ENCODE measurements around the gene SVIP.

The SVIP gene

GRCh38 chr11:22829231-22830081 is at the start of gene SVIP:
Gene SVIP, minus strand, starts transcription at chr11:22829801. Its CDS starts 53 bp downstream, at chr11:22829748.
- DNase-seq (ENCODE audit: low read depth in 2 of 2), result peak; percentile 92 to 93

DNA sequence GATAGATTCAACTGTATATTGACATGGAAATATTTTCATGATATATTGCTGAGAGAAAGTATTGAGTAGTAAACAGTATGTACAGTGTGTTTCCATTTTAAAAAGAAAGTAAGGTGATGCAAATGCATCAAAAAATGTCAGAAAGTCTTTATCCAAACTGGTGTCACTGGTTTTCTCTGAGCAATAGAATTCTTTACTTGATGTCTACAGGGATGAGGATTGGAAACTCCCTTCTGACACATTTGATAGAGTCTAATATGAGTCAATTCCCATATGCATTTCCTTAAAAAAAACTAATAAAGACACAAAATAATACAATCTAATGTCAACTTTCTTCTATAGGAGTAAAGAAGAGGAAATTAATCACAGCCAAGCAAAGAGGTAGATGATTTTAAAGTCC is 49.0 kb upstream of the SVIP start:
- no peak for DNase-seq (ENCODE audit: low read depth in 2 of 2)

DNA sequence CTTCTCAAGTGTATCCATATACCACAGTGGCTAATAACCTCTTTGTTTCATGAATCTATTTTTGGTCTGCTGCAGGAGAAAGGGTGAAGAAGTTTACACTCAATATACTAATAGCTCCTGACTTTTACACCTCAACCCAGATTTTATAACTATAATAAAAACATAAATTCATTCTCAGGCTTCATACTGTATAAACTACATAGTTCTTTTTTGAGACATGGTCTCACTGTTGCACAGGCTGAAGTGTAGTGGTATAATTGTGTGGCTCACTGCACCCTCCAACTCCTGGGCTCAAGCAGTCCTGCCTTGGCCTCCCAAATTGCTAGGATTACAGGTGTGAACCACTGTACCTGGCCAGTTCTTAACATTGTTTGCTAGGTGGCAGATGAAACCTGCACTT is 48.4 kb upstream of the SVIP start:
- no peak for DNase-seq (ENCODE audit: low read depth in 2 of 2)

DNA sequence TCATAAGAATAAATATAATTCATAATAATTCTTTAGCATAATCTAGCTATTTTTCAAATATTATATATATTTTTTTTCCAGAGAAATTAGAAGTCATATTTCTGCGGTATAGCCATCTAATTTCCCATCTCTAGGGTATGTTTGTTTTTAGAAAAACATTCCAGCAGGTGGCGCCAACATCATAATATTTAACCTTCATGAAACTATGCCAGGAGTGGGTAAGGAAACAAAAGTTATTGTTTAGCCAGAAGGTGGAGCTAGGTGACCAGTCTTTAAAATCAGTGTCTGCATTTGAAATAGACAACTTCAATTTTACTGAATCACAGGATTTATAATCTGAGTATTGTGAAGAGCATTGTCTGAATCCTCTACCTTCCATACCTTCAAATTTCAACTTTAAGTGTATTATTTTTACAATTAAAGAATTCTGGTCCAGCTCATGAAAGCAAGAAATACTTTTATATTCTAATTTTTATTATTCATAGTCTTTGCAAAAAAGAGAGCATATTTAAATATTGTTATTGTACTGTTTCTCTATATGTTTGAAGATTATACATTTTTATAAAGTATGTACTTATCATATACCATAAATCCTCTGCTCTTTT is 46.4 kb upstream of the SVIP start:
- peak; percentile 9 to 21 for DNase-seq (ENCODE audit: low read depth in 2 of 2)

GRCh38 chr11:22869325-22869724 is 39.7 kb upstream of the SVIP start:
- no peak for DNase-seq (ENCODE audit: low read depth in 2 of 2)

GRCh38 chr11:22860241-22860640 is 30.6 kb upstream of the SVIP start, which contains the start of gene CCDC179:
Gene CCDC179, minus strand, starts transcription at chr11:22860474. Its CDS starts 53 bp downstream, at chr11:22860421.
- no peak for DNase-seq (ENCODE audit: low read depth in 2 of 2)

DNA sequence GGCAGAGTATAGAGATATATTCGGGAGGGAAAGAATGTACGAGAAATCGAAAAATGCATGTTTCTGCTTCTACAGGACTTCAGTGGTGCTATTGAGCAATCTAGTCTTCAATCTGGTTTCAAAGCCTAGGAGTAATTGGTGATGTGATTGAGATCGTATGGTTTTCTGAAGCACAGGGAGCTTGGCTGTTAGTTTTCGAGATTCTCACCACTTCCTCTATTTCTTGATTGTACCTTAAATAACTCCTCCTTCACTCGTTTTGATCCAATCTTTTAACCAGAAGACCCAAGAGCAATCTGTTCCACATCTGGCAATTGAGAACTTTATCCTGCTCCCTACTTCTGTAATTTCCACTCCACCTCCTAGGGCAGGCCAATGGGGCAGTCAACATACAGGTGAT is 30.2 kb upstream of the SVIP start:
- DNase-seq (ENCODE audit: low read depth in 2 of 2), result no peak

DNA sequence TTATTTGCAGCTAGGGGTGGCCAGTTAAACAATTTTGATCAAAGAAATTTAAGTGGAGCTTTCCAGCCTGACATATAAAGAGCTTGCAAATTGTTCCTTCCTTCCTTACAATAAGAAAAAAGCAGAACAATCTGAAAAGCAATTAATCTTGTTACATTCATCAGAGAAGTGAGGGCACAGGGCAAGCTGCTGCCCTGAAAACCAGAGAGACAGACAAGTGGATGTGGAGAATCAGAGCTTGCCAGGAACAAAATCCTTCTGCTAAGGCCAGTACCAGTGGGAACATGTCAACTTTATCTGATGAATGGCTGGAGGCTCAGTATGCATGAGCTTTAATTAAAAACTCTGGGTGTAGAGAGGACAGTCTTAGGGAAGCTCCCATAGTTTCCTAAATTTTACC is 21.9 kb upstream of the SVIP start:
- no peak for DNase-seq (ENCODE audit: low read depth in 2 of 2)

GRCh38 chr11:22846726-22847125 is 17.1 kb upstream of the SVIP start:
- no peak for DNase-seq (ENCODE audit: low read depth in 2 of 2)

GRCh38 chr11:22832315-22833015 is 2.9 kb upstream of the SVIP start:
- no peak for DNase-seq (ENCODE audit: low read depth in 2 of 2)

DNA sequence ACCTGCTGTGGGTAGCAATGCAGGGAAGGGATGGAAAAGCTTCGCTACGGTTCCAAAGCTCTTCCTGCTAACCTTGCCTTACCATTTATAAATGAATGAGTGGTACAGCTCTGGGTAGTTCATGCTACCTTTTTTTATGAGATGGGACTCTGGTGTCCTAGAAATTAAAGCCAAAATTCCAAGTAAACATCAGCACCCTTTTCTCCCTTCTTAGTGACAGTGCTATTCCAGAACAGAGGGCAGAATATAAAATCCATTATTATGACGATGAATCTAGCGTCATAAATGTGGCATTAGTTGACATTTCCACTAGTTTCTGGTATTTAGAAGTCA is 447 bp upstream of the SVIP start:
- no peak for DNase-seq (ENCODE audit: low read depth in 2 of 2)

DNA sequence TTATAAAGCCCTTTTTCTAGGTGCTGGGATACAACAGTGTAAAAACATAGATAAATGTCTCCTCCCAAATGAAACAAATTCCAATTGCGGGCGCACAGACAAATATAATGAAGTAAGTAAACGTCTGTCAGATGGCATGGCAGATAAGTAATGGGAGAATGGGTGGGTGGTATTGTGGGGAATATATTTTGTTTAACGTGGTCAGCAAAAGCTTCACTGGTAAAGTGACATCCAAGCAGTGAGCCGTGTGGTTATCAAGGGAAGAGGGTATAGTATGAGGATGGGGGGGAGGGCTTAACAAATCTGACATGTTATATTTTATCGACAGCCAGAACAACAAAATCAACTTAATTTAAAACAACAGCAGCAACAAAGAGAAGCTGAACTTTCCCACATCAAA is 1.2 kb downstream of the SVIP start:
- no peak for DNase-seq (ENCODE audit: low read depth in 2 of 2)

GRCh38 chr11:22822203-22822602 is 7.4 kb downstream of the SVIP start:
- no peak for DNase-seq (ENCODE audit: low read depth in 2 of 2)

GRCh38 chr11:22809893-22810292 is 19.7 kb downstream of the SVIP start:
- DNase-seq (ENCODE audit: low read depth in 2 of 2), result no peak

- DNase-seq (ENCODE audit: low read depth in 2 of 2), result no peak
Measured at GRCh38 chr11:22808571-22809197, 20.9 kb downstream of the SVIP start.

GRCh38 chr11:22807855-22808570 is 21.6 kb downstream of the SVIP start:
- DNase-seq (ENCODE audit: low read depth in 2 of 2), result no peak

GRCh38 chr11:22807391-22807790 is 22.2 kb downstream of the SVIP start:
- DNase-seq (ENCODE audit: low read depth in 2 of 2), result no peak

DNA sequence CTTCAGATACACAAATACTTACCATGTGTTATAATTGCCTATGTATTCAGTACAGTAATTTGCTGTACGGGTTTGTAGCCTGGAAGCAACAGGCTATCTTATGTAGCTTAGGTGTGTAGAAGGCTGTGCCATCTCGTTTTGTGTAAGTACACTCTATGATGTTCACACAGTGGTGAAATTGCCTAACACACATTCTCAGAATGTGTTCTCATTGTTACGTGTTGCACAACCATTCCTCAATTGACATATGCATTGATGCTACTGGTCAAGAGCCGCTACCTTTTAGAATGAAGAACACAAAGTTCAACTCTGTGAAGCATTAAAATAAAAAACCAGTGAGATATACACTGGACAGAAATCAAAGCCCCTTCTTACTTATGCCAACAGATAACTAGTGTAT is 26.7 kb downstream of the SVIP start:
- no peak for DNase-seq (ENCODE audit: low read depth in 2 of 2)

DNA sequence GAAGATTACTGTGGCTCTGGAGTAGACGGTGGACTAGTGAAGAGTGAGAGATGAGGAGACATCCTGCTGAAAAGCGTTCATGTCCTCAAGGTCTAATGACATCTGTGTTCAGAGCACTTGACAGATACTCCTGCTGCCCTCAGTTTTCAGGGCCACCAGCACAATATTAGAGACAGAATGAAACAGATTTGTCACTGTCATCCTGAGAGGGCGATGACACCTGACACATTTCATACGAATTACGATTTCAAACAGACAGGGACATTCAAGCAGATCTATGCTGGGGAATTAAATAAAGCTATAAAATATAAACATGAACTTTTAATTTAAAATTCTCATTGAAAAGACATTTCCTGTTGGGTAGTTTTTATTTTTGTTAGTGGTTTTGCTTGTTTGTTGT is 29.1 kb downstream of the SVIP start:
- no peak for DNase-seq (ENCODE audit: low read depth in 2 of 2)

- no peak for DNase-seq (ENCODE audit: low read depth in 2 of 2)
Measured at GRCh38 chr11:22798901-22799300, 30.7 kb downstream of the SVIP start.

DNA sequence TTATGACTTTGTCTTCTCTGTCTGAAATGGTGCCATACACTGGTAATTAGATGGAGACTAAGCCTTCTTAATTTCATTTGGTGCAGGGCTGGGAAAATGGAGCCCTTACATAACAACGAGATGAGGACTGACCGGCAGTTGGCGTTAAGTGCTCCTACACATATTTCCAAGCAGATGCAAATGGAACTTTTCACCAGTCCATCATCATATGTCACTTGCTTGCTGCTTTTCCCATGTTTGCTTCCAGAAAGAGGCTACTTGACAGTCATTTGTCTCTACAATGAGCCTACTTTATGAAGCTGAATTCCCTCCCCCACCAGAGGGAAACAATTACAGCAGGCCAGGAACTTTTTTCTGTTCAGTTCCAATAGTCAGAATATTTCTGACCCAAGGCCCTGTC is 32.6 kb downstream of the SVIP start:
- DNase-seq (ENCODE audit: low read depth in 2 of 2), result no peak

- no peak for DNase-seq (ENCODE audit: low read depth in 2 of 2)
Measured at GRCh38 chr11:22795914-22796313, 33.7 kb downstream of the SVIP start.

Measured in stimulated activated CD8-positive, alpha-beta memory T cell treated with anti-CD3 and anti-CD28 coated beads, Interleukin-2, amount 100 ng/mL, for 48 hours (primary cell).